D721Med (cell line): ENCODE data around the gene CACNB2.

Source experiments
- DNase-seq: peaks from one replicate; pipeline ENCODE4 v3.0.0; 2011; ENCODE audit warnings: low spot score; ENCODE audit not compliant: insufficient read length
- FAIRE-seq: peaks from 2 replicates; lab custom pipeline; 2011; peaks lifted over from hg19 to GRCh38; lab: Jason Lieb, UNC
- TF ChIP-seq, protein P1 (sequence below): IDR thresholded peaks from 2 replicates; pipeline ENCODE4 v1.5.1; 2012; ENCODE audit warnings: mild to moderate bottlenecking, control low read depth; ENCODE audit not compliant: insufficient read depth; ENCODE audit errors: missing control alignments

Gene CACNB2

DNA sequence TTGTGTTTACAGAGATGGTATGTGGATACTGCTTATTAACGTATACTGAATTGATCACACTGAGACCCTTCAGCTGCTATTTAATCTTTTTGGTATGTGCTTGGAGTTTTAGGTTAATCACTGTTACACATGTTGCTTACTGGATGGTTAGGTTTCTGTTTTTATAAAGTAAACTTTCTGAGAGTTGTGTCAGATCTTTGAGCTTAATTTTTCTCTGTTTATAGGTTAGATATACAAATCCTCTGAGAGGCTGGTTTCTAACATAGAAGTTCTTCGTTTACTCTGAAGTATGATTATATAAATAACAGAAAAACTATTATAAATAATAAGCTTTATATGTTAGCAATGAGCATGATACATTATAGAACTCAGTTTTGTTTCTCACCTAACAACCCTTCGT, 388.1 kb downstream of the CACNB2 start:
- TF ChIP-seq, protein P1, sequence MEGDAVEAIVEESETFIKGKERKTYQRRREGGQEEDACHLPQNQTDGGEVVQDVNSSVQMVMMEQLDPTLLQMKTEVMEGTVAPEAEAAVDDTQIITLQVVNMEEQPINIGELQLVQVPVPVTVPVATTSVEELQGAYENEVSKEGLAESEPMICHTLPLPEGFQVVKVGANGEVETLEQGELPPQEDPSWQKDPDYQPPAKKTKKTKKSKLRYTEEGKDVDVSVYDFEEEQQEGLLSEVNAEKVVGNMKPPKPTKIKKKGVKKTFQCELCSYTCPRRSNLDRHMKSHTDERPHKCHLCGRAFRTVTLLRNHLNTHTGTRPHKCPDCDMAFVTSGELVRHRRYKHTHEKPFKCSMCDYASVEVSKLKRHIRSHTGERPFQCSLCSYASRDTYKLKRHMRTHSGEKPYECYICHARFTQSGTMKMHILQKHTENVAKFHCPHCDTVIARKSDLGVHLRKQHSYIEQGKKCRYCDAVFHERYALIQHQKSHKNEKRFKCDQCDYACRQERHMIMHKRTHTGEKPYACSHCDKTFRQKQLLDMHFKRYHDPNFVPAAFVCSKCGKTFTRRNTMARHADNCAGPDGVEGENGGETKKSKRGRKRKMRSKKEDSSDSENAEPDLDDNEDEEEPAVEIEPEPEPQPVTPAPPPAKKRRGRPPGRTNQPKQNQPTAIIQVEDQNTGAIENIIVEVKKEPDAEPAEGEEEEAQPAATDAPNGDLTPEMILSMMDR, result no peak
- DNase-seq (no peak), FAIRE-seq (no peak)

DNA sequence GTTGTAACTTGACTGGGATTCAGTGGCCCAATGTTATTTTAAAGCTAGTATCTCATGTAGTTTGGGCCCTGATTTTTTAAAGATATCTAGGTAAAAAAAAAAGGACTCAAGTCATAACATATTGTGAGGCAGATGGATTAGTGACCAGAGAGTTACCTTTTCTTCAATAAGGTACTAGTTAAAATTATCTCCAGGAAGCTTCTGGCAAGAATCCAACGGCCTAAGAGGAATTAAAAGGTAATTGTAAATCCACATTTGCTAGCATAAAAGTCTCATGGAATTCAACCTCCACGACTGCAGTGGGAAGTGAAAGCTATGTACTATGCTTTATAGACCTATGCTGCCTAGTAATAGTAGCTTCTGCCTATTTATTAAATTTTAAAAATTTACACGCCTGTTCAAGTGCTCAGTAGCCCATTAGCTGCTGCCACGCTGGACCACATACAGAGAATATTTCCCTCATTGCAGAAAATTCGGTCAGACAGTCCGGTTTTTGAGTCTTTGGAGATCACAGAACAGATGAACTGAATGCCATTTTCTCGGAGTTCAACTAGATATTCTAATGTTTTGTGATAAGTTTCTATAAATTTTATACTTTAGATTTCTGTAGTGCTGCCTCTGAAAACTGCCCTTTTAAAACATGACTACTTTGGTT, 392.8 kb downstream of the CACNB2 start:
- DNase-seq, result no peak
- FAIRE-seq, result no peak
- TF ChIP-seq, protein P1, result no peak

DNA sequence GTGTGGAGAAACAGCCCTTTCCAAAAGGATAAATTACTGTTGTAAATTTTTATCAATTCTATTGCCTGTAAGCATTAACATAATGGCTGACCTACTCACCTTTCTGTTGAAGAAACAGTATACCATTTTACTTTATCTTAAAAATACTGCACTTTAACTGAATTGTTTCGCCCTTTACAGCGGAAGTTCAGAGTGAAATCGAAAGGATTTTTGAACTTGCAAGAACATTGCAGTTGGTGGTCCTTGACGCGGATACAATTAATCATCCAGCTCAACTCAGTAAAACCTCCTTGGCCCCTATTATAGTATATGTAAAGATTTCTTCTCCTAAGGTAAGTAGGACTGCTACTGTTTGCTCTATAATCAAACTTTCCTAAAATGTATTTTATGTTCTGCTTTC, 393.7 kb downstream of the CACNB2 start:
- FAIRE-seq, result no peak
- TF ChIP-seq, protein P1, result no peak
- DNase-seq, result no peak

DNA sequence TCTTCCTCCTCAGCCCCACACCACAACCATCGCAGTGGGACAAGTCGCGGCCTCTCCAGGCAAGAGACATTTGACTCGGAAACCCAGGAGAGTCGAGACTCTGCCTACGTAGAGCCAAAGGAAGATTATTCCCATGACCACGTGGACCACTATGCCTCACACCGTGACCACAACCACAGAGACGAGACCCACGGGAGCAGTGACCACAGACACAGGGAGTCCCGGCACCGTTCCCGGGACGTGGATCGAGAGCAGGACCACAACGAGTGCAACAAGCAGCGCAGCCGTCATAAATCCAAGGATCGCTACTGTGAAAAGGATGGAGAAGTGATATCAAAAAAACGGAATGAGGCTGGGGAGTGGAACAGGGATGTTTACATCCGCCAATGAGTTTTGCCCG, 399.1 kb downstream of the CACNB2 start:
- FAIRE-seq (no peak), DNase-seq (no peak)
- TF ChIP-seq, protein P1, result no peak

DNA sequence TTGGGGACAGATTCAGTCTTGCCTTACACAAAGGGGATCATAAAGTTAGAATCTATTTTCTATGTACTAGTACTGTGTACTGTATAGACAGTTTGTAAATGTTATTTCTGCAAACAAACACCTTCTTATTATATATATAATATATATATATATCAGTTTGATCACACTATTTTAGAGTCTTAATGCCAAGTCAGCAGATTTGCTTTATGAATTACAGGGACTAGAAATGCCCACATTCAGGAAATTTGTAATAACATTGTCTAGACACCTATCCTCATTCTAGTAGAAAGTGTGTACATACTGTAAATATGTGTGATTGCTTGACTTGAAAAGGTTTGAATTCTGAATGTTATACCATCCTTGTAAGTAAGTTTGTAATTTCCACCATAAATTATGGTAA, 400.0 kb downstream of the CACNB2 start:
- TF ChIP-seq, protein P1, result no peak
- DNase-seq, result no peak
- FAIRE-seq, result peak; percentile 38

DNA sequence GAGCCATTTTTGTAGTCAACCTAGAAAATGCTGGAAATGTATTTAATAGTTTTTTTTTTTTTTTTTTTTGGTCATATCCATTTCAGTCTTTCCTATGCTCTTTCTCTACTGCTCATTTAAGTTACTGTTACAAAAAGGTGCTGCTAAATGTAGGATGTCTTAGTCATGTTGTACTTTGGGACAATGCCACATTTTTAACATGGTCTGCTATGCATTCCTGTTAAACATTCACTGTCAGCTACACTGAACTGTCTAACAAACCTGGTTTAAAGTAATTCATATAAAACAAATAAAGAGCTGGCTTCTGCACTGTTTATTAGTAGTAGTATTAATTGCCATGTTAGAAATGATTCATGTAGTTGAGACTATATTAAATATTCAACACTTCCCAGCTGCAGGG, 402.6 kb downstream of the CACNB2 start:
- DNase-seq, result no peak
- no peak for FAIRE-seq
- TF ChIP-seq, protein P1, result no peak

DNA sequence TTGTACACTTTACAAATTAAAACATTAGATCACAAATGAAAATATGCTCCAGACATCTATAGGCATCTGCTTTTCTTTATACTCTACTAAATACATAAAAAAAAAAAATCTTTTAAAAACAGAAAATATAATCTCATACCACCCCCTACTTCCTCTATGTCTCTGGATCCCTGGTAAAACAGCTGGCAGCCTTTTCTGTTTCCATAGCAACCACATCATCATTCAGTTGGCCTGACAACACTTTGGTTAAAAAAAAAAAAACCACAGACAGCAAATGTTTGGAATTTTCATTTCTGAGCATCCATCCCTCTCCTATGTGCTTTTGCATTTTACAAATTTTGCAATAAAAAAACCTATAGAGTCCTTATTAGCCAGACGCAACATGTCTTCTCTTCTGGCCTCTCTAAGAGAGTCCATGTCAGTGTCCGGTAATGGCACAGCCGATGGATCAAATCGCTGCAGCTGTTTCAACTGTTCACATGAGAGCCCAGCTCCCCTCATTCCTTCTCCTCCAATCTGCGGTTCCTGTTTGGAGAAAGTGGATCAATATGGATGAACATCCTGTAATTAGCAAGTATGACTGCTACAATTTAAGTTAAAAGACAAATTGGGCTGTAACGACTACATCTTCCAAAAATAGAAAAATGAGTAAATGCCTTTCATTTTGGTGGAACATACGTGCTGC, 405.5 kb downstream of the CACNB2 start:
- TF ChIP-seq, protein P1, result no peak
- no peak for FAIRE-seq
- no peak for DNase-seq
